ENCODE data around the gene NUP153. TPM values are rescaled to one million over a fixed set of nuclear protein-coding genes. Genes with fewer than 3 reads are reported as not detected.
"Not testable (repeated sequence)": the region's sequence is repeated elsewhere in the genome, so short reads cannot be mapped to it uniquely, and the experiment has no call there.

Gene NUP153
- total RNA-seq, 1 experiment from 2014 or later = 71.1 TPM

- DNase-seq = no peak
- Histone ChIP-seq H3K36me3 (no peaks in the 10 kb centered on the region), H3K27me3 (no peaks in the 10 kb centered on the region), H3K4me1 (no peaks in the 10 kb centered on the region), H3K4me3 (no peak overlapping the region), H3K27ac (no peak overlapping the region), H3K9me3 (replicated peaks) (no peaks in the 10 kb centered on the region)
Observed at GRCh38 chr6:17724341-17724740, 17.6 kb upstream of the NUP153 start.

DNA sequence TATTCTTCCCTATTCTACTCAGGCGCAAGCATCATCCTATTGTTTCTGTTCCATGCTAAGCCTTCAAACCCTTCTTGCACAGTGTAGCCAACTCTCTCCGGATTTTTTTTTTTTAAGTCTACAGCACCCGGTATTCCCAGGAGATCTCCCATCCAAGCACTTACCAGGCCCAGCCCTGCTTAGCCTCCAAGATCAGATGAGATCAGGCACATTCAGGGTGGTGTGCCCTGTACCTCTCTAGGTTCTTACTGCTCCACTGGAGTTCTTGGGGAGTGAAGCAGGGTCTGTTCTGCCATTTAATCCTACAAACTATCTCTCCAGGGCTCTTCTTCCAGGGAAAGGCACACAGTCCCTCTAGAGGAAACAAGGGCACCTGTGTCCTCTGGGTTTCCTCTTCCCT, 14.9 kb upstream of the NUP153 start:
- no peaks in the 10 kb centered on the region for H3K27me3 ChIP-seq
- H3K4me3 ChIP-seq = no peak overlapping the region
- no peaks in the 10 kb centered on the region for H3K9me3 ChIP-seq (replicated peaks)
- DNase-seq = no peak
- H3K4me1 ChIP-seq = no peaks in the 10 kb centered on the region
- H3K27ac ChIP-seq = no peak overlapping the region
- no peaks in the 10 kb centered on the region for H3K36me3 ChIP-seq

DNA sequence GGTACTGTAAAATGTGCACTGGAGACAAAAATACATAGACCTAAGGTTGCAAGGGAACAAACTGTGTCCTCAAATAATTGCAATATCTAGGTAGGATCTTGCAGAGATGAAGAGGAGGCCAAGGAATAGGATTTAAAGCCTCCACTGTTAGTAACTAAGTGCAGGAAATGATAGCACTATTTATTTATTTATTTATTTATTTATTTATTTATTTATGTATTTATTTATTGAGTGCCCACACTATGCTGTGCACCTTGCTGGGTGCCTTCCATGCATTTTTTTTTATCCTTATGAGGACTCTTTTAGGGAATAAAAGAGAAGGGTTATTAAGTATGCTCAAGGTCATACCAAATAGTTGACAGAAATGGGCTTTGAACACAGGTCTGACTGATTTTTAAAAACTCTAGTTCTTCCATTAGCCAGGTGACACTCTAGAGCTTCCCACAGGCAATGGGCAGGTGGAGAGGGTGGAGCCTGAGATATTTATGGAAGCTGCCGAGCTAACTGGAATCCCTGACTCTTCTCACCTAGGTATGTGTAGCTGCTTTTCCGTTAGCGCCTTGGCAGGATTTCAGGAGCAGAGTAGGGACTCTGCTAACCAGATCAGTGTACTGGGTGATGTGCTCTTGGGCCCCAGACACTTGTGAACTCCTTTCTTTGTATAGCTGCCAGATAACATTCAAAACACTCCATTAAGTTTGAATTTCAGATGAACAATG, 12.8 kb upstream of the NUP153 start:
- H3K27ac ChIP-seq = no peak overlapping the region
- H3K27me3 ChIP-seq = no peaks in the 10 kb centered on the region
- no peak overlapping the region for H3K4me3 ChIP-seq
- no peak for DNase-seq
- H3K9me3 ChIP-seq (replicated peaks) = no peaks in the 10 kb centered on the region
- peaks cover 7% of the 10 kb centered on the region; the same call in 1 of the 2 replicates for H3K4me1 ChIP-seq
- H3K36me3 ChIP-seq = no peaks in the 10 kb centered on the region

DNA sequence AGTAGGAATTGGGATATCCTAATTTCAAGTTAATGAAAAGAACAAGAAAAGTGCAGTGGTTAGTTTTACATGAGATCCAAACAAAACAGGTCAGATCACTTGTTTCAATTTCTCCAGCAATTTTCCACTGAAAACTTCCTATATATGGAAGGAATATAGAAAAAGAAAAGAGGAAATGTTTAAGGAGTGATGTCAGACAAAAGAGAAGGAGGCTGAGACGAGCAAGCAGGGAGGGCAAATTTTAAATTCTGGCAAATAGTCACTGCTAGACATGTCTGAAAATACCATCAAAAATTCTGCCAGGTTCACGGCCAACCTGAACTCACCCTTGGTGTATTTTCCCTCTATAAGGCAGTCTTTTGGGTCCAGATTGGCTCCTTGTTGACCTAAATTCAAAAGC, 9.5 kb upstream of the NUP153 start:
- Histone ChIP-seq H3K4me1 (peaks cover 9% of the 10 kb centered on the region; the same call in 1 of the 2 replicates), H3K27ac (no peak overlapping the region), H3K36me3 (no peaks in the 10 kb centered on the region), H3K27me3 (no peaks in the 10 kb centered on the region), H3K4me3 (no peak overlapping the region), H3K9me3 (replicated peaks) (no peaks in the 10 kb centered on the region)
- no peak for DNase-seq

DNA sequence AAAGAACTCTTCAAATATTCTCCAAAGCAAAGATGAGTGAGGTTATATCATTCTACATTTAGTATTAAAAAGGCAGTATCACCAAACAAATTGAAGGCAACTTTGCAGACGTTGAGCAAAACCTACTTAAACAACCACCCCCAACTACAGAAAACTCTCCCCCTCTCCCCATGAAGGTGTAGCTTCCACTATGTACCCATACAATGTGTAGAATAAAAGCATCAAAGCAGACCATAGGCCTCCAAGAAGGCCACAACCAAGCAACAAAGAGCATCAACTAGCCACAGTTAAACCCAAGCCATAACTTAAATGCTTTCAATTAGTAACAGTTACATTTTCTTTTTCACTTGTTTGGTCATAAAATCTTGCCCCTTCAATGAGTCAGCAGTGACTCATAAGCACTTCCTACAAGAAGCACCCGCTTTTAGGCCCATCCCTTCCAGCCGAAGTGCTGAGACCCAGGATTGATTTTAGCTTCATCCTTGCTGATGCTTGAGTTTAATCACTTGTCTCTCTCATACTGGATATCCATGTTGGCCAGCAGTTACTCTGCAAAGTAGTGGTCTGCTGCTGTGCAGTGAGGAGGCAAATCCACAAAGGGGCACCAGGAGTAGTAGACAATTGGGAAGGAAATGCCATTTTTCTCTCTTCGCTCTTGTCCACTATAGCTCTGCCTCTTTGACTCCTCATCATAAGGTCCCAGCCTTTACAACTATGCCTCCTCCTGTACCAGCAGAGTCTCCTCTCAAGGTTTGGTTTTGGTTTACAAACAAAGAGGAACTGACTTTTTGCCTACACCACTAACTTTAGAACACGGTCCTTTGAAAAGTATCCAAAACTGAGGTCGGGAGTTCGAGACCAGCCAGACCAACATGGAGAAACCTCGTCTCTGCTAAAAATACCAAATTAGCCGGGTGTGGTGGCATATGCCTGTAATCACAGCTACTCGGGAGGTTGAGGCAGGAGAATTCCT, 8.4 kb upstream of the NUP153 start:
- peak; percentile 24 to 40 for DNase-seq
- H3K9me3 ChIP-seq (replicated peaks) = no peaks in the 10 kb centered on the region

GRCh38 chr6:17714177-17714576, 7.5 kb upstream of the NUP153 start:
- H3K36me3 ChIP-seq = no peaks in the 10 kb centered on the region
- H3K27me3 ChIP-seq = no peaks in the 10 kb centered on the region
- DNase-seq = no peak
- H3K4me3 ChIP-seq = no peak overlapping the region
- no peaks in the 10 kb centered on the region for H3K9me3 ChIP-seq (replicated peaks)
- peaks cover 9% of the 10 kb centered on the region; the same call in 1 of the 2 replicates for H3K4me1 ChIP-seq
- H3K27ac ChIP-seq = no peak overlapping the region

More for the DNA sequence above, 8.4 kb upstream of the NUP153 start:
- H3K27ac ChIP-seq = peak overlapping the region; percentile 27
- no peaks in the 10 kb centered on the region for H3K36me3 ChIP-seq
- H3K4me1 ChIP-seq = peaks cover 9% of the 10 kb centered on the region; the same call in 1 of the 2 replicates
- H3K4me3 ChIP-seq = no peak overlapping the region
- H3K27me3 ChIP-seq = no peaks in the 10 kb centered on the region

DNA sequence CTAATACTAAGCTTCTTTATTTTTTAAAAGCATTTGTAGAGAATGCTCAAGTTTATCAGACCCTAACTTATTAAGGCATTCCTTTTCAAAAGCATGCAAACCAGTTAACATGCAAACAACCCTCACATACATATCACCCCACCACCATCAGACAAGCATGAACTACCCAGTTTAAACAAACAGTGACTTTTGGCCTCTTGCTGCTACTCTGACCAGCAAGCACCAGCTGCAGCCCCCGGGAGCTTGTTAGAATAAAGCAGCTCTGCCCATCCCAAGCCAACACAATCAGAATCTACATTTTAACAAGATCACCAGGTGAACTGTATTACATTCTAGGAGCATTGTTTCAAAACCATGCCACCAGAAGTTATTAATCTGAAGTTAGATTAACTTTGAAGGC, 5.9 kb upstream of the NUP153 start:
- Histone ChIP-seq H3K4me1 (peaks cover 9% of the 10 kb centered on the region; the same call in 1 of the 2 replicates), H3K9me3 (replicated peaks) (no peaks in the 10 kb centered on the region), H3K27me3 (no peaks in the 10 kb centered on the region), H3K36me3 (no peaks in the 10 kb centered on the region), H3K27ac (no peak overlapping the region), H3K4me3 (no peak overlapping the region)
- no peak for DNase-seq

GRCh38 chr6:17710331-17710730, 3.6 kb upstream of the NUP153 start:
- no peaks in the 10 kb centered on the region for H3K9me3 ChIP-seq (replicated peaks)
- no peak overlapping the region for H3K4me3 ChIP-seq
- H3K27ac ChIP-seq = no peak overlapping the region
- no peak for DNase-seq
- no peaks in the 10 kb centered on the region for H3K27me3 ChIP-seq
- H3K36me3 ChIP-seq = peaks cover 2% of the 10 kb centered on the region; the same call in 1 of the 2 replicates
- peaks cover 9% of the 10 kb centered on the region; the same call in 1 of the 2 replicates for H3K4me1 ChIP-seq

- no peak for DNase-seq
- Histone ChIP-seq H3K9me3 (replicated peaks) (no peaks in the 10 kb centered on the region), H3K4me1 (peaks cover 2% of the 10 kb centered on the region; the same call in 1 of the 2 replicates), H3K27me3 (no peaks in the 10 kb centered on the region), H3K4me3 (no peak overlapping the region), H3K36me3 (peaks cover 6% of the 10 kb centered on the region), H3K27ac (no peak overlapping the region)
Observed at GRCh38 chr6:17709476-17709875, 2.8 kb upstream of the NUP153 start.

- not testable (repeated sequence) for H3K4me3 ChIP-seq; H3K4me1 ChIP-seq; H3K36me3 ChIP-seq; DNase-seq; H3K27me3 ChIP-seq; H3K27ac ChIP-seq; H3K9me3 ChIP-seq (replicated peaks)
Observed at GRCh38 chr6:17708035-17708434, 1.3 kb upstream of the NUP153 start.

- peak overlapping the region; percentile 98 for H3K27ac ChIP-seq
- no peaks in the 10 kb centered on the region for H3K4me1 ChIP-seq
- DNase-seq = no peak
- H3K4me3 ChIP-seq = peak overlapping the region; percentile 85
- peaks cover 6% of the 10 kb centered on the region for H3K36me3 ChIP-seq
- no peaks in the 10 kb centered on the region for H3K27me3 ChIP-seq
- H3K9me3 ChIP-seq (replicated peaks) = no peaks in the 10 kb centered on the region
Observed at GRCh38 chr6:17707371-17707651, 586 bp upstream of the NUP153 start.

DNA sequence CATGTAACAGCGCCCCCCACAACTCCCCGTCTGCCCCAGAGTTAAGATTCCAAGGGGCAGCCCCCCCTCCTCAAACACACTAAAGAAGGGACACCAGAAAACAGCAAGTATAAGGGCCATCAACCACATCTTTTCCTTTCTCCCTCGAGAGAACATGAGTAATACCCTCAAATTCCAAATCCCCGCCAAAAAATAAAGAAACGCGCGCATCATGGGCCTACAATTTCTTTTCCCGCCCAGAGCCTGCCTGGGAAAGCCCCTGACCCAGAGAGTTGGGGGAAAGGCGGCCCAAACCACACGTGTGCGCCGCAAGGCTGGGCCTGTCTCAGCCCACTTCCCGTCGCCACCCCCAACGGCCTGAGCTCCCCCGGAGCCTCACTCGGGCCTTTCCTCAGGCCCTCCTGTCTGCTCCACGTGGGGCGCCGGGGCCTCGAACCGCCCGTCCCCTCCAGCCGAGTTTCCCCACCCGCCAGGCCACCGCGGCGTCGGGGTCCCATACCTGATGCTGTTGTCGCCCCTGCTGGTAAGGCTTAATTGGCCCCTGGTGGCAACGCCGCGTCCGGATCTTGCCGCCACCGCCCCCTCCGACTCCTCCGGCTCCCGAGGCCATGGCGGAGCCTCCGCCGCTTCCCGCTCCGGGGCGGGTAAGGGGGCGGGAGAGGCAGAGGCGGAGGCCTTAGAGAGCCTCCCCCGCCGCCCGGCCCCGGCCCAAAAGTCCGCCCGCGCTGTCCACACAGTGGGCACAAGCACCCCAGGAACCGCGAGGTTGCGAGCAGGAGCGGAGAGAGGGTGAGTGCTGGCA, 746 bp downstream of the NUP153 start:
- DNase-seq = peak; percentile 68 to 69
- peak overlapping the region; percentile 85 for H3K4me3 ChIP-seq
- H3K27me3 ChIP-seq = no peaks in the 10 kb centered on the region
- H3K4me1 ChIP-seq = no peaks in the 10 kb centered on the region
- H3K27ac ChIP-seq = peak overlapping the region; percentile 98
- H3K9me3 ChIP-seq (replicated peaks) = no peaks in the 10 kb centered on the region
- H3K36me3 ChIP-seq = peaks cover 6% of the 10 kb centered on the region

GRCh38 chr6:17705428-17705777, 1.3 kb downstream of the NUP153 start:
- H3K36me3 ChIP-seq = peaks cover 6% of the 10 kb centered on the region
- H3K9me3 ChIP-seq (replicated peaks) = no peaks in the 10 kb centered on the region
- H3K27me3 ChIP-seq = no peaks in the 10 kb centered on the region
- DNase-seq = peak; percentile 36 to 54
- peak overlapping the region; percentile 98 for H3K27ac ChIP-seq
- no peaks in the 10 kb centered on the region for H3K4me1 ChIP-seq
- H3K4me3 ChIP-seq = peak overlapping the region; percentile 85

DNA sequence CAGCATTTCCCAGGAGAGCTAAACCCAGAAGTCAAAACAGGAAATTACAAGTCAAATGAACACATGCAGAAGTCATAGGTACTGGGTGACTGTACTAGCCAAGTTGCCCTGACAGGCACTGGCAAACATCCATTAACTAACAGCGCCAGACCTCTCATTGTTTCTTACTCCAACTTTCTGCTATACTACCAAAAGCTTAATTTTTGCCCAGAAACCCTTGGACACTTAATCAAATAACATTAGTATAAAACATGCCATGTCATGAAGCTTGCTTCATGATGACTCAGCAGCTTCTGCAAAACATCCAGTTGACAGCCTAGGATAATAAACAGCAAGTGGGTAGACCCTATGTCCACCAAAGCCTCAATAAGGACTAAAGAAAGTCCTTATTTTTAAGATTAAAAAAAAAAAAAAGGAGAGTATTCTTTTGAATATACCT, 3.5 kb downstream of the NUP153 start:
- Histone ChIP-seq H3K27ac (no peak overlapping the region), H3K9me3 (replicated peaks) (no peaks in the 10 kb centered on the region), H3K4me3 (no peak overlapping the region), H3K4me1 (no peaks in the 10 kb centered on the region), H3K36me3 (peaks cover 6% of the 10 kb centered on the region), H3K27me3 (no peaks in the 10 kb centered on the region)
- DNase-seq = no peak

All from SJCRH30 (cell line).